ENCODE results near the gene THSD7B.

DNA sequence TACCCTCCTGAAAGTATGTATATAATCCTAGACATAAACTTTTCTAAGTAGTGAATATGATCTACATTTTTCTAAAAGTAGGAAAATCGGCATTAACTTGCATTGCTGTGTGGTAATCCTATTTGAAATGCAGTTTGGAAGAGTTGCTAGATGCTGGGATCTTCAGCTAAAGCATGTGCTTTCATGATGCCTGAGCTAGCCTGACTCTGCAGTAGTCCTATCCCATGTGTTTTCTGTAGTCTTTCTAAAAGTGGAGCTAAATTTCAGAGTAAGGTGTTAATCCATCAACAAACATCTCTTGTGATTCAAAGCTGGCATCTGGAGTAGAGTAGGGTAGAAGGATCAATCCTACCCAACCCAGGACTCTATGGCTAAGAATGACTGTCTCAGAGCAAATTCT is 229.4 kb downstream of the THSD7B start:
- TF ChIP-seq EZH2 (IDR thresholded peaks at IDR 0.05): no peak
- TF ChIP-seq POLR2AphosphoS5 (IDR thresholded peaks at IDR 0.05; ENCODE audit: borderline replicate concordance, low read depth, low read length): no peak
